HG03565 (cell line): ENCODE data around the gene PAX8.
A peak's percentile ranks its signal among the peaks of the same experiment; 100 is the strongest.

Experiments
- ATAC-seq: cut with Tn5 transposase; IDR thresholded peaks from one replicate; pipeline ENCODE4 v1.9.1; 2021; ENCODE audit warnings: mild to moderate bottlenecking, moderate library complexity; ENCODE audit not compliant: unreplicated experiment

Gene PAX8

DNA sequence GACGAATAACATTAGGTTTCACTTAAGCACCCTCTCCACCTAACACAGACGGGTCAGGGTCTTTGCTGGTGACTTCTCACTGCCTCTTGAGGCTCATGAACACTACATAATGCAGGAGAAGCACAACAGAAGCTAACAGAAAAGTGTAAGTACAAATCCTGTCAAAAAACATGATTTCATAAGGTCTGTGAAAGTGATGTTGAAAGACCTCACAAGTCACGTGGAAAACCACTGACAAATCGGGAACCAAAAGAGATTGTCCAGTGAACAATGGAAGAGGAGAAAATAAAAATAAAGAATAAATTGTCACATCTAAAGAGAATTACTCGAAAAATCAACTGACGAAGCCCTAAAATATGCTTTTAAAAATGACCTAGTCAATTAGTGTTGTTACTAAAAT is 91.0 kb downstream of the PAX8 start:
- no peak for ATAC-seq

DNA sequence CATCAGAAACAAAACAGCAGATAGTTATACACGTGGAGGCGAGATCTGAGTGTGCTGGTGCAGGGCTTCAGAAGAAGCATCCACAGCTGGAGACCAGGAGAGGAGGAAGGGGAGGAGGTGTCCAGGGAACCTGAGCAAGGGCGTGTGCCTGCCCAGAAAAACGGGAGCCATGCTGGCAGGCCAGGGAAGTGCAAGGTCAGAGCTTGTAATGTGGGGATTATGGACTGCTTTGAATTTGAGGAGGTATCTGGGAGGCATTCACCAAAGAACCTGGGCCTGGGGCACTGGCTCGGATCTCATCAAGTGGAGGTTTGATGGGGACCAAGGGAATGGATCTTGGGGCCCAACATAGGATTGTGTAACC is 92.3 kb downstream of the PAX8 start:
- no peak for ATAC-seq

DNA sequence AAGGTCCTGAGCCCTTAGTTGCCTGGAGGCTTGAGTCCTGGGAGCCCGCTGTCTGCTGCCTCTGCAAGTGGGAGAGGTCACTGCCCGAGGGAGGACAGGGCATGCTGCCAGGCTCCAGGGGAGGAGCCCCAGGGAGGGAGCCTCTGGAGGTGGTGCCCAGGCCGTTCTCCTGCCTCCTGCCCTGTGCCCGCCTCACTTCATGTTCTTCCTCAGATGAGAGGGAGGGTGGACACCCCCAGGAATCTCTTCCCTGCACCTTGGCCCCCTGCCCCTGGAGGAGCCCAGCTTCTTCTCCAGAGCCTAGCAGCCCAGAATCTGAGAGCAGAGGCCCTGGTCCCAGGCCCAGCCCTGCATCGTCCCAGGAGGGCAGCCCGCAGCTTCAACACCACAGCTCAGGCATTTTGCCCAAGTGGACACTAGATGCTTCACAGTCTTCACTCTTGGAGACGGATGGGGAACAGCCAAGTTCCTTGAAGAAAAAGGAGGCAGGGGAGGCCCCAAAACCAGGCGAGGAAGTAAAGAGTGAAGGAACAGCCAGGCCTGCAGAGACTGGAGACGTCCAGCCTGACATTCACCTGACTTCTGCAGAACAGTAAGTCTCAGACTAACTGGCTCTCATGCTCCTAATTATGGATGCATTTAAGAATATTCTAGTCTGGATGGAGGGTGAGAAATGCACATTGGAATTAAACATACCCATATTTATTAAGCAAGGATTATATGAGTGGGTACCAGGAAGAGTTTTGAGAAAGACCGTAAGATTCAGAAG is 92.9 kb downstream of the PAX8 start:
- ATAC-seq: no peak

DNA sequence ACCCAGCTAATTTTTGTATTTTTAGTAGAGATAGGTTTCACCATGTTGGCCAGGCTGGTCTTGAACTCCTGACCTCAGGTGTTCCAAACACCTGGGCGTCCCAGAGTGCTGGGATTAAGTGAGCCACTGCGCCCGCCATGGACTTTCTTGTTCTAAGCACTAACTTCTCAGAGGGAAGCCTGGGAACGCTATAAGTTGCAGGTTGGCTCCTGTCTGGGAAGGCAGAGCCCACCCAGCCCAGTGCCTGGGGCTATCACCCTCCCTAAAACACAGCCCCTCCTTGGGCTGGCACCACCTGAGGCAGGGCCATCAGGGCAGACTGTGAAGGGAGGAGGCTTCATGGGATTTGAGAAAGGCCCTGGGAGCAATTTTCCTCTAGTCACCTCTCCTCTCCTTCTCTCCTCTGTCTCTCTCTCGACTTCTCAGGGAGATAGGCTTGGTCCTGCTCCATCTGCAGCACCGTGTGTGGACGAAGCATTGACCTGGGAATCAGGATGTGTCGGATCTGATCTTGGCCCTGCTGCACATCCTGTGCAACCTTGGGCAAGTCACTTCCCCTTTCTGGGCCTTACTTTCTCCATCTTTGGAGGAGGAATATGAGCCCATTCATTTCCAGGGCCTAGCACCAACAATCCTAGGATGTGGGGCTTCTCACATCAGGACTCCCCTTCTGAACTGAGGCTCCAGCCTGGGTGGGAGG is 94.0 kb downstream of the PAX8 start:
- ATAC-seq: no peak

DNA sequence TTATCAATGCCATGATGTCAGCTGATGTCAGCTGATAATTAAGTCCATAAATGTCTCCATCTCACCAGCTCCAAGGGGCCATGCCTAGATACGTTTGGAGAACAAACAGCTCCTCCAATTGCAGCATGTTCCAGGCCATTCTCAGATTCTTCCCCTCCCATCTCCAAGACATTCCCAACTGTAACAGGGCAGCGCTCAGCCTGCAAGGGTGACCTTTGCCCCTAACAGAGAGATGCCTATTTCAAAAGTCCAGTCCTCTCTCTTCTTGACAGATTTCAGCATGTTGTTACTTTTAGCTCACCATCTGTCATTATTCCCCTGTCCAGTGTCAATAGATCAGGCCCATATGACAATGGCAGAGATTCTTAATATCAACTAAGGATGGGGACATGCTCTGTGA is 95.0 kb downstream of the PAX8 start:
- ATAC-seq: no peak

DNA sequence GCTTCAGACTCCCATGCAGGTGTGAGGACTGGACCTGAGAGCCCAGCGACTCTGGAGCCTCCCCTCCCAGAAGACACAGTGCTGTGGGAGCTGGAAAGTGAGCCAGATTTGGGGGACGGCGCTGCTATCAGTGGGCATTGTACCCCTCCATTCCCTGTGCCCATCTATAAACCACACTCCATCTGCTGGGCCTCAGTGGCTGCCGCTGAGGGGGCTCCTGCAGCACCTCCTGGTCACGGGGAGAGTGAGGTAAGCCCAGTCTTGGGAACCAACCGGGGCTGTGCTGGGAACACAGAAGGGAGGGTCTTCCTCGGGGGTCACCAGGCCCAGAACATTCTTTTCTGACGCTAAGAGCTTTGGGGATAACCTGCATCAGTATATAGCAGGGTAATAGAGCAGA is 95.5 kb downstream of the PAX8 start:
- ATAC-seq: no peak

DNA sequence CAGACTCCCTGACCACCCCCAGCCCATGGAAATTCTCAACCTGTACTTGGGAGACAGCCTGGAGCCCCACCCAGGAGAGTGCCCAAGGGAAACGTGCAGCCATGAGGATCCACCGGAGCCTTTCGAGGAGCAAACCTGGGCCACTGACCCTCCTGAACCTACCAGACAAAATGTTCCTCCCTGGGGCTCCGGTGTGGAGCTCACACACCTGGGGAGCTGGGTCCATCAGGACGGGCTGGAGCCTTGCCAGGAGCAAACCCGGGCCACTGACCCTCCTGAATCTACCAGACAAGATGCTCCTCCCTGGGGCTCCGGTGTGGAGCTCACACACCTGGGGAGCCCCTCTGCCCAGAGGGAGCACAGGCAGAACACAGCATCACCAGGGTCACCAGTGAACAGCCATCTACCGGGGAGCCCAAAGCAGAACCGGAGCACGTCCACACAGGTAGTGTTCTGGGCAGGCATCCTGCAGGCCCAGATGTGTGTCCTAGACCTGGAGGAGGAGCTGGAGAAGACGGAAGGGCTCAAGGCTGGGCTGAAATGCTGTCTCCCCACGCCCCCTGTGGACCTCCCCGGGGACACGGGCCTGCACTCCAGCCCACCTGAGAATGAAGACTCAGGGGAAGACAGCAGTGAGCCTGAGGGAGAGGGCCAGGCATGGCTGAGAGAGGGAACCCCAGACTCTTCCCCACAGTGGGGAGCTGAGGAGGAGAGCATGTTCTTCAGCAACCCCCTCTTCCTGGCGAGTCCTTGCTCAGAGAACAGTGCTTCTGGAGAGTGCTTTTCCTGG is 96.1 kb downstream of the PAX8 start:
- no peak for ATAC-seq

DNA sequence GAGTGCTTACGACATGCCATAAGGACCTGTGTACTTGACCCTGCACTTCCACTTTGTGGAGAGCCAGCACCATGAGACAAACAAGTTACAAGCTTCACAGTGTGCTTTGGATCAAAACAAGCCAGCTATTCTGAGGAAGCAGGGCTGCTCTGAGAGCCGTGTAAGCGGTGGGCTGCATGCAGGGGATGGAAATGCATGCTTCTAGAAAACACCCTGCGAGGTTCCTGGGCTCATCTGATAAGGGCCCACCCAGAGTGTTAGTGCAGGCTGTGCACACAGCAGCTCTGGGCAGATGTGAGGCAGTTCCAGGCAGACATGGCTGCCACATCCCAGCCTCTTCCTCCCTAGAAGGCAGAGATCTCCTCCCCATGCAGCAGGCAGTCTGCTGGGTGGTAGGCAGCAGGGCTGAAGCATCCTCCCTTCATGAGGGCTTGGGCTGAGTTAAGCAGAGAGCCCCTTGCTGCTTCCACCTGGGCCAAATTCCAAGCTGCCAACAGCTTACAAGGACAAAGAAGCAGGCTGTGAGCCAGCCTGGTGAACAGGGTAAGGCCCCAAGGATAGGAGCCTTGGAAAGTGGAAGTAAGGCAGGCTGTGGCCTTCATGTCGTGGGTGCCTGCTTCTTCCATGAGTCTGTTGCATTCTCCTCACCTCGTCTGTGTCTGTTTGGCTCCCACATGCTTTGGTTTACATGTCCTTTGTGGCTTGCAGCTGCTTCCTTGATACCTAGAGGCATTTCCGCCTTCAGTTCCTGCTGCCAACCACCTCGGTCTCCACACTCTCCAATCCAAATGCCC is 97.3 kb downstream of the PAX8 start:
- no peak for ATAC-seq

DNA sequence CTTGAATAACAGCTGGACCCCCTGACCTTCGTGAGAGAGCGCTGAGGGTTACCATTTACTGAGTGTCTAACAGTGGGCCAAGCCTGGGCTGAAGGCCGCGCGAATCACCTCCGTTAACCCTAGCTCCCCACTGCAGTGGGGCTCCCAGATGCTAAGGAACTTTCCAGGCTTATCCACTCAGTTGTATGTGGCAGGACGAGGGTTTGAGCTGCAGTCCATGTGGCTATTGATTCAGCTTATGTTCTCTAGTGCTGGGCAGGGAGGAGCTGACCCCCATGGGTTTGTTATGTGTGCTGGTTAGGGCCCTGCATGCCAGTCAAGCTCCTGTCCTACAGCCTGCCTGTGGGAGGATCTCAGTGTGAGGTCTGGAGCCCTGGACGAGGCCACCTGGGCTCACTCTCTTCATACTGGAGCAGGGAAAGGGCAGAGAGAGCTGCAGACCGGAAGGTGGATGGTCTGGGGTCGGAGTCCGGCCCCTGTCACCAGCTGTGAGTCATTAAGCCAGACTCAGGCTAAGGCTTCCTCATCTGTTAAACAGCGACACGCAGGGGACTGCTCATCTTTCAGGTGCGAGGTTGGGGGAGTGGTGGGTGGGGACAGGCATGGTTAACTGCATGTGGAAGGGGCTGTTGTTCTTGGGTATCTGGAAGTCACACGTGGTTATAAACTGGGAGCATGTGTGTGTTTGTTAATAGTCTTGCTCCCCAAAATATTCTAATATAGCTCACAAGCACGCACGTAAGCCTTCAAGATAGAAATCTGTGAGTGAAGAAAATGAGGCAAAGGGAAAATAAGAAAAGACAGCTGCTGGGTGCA is 98.4 kb downstream of the PAX8 start:
- ATAC-seq: no peak

DNA sequence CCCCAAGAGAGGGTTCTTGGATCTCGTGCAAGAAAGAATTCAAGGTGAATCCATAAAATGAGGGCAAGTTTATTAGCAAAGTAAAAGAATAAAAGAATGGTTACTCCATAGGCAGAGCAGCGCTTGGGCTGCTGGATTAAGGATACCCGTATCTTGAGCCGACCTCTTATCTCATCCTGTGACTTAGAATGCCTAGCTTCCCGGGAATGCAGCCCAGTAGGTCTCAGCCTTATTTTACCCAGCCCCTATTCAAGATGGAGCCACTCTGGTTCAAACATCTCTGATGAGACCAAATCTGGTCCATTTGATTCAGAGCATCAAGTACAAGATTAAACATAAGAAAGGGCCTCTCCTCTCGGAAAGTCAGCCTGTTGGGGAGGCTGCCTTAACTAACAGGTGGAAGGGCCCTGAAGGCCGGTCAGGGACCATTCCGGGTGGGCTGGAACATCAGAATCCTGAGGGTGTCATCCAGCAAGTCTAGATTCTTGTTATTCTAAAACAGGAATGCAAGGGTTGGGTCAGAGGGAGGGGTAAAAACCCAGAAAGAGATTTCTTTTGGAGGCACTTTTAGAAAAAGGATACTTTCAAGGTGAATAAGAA is 99.2 kb downstream of the PAX8 start:
- no peak for ATAC-seq

DNA sequence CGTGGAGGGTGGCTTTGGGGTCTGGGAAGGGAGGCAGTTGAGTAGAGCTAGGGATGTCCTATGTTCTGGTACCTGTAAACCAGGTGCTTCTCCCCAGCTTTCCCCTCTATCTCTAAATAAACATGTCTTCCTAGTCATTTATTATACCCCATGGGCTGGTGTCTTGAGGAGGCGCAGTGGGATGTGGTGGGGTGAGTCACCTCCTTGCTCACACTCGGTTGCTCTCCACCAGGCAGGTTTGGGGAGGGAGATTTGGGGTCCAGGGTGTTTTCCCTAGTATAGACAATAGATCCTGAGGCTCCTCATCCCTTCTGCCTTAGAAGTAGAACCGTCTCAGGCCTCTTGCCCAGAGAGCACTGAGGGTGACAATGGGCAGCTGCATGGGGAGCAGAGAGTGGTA is 99.8 kb downstream of the PAX8 start:
- no peak for ATAC-seq

DNA sequence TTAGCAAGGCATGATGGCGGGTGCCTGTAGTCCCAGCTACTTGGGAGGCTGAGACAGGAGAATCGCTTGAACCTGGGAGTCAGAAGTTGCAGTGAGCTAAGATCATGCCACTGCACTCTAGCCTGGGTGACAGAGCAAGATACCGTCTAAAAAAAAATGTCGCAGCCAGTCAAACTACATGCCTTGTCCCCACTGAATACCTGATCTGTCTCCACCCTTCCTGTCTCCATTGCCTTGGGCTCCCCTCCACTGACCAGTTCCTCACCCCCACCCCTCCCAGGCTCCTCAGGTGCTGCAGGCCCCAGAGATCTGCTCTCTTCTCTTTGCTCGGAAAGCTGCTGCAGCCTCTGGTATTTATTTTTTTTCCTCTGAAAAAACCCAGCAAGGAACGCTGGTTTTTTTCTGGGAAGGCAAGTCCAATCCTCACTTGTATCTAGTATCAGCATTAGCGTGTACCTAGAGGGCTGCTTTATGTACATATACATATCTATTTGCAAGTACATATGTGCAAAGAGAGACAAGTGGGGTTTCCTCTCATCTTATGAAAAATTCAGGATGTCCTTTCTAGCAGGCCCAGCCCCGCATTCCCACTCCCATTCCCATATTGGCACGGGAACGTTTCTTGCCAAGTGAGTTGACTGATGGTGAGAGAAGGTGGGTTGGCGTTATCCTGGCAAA is 100.5 kb downstream of the PAX8 start:
- ATAC-seq: no peak

DNA sequence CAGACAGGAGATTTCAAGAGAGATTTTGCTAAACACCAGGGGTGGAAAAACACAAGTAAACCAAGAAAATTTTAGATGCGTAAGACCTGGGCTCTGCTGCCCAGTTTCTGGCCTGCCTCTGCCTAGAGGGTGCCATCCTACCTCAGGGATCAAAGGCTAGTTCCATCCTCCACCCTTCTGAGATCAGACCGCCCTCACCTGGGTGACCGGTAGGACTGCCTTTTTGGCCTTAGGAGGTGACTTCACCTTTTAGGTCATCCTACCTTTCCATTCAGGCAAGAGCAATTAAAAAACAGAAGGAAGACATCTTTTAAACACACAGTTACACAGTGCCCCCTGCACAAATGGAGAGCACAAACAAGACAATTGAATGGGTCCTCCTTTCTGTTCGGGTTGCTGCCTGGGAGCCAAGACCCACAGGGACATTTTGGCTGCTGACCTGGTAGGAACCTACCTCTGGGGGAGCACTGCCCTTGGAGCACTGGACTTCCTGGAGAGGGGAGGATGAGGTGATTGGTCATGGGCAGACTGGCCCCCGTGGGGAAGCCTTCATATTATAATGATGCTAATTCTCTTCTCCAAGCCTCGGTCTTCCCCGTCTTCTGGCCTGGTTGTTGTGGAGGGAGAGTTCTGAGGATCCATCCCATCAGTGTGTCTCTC is 101.9 kb downstream of the PAX8 start:
- ATAC-seq: no peak

DNA sequence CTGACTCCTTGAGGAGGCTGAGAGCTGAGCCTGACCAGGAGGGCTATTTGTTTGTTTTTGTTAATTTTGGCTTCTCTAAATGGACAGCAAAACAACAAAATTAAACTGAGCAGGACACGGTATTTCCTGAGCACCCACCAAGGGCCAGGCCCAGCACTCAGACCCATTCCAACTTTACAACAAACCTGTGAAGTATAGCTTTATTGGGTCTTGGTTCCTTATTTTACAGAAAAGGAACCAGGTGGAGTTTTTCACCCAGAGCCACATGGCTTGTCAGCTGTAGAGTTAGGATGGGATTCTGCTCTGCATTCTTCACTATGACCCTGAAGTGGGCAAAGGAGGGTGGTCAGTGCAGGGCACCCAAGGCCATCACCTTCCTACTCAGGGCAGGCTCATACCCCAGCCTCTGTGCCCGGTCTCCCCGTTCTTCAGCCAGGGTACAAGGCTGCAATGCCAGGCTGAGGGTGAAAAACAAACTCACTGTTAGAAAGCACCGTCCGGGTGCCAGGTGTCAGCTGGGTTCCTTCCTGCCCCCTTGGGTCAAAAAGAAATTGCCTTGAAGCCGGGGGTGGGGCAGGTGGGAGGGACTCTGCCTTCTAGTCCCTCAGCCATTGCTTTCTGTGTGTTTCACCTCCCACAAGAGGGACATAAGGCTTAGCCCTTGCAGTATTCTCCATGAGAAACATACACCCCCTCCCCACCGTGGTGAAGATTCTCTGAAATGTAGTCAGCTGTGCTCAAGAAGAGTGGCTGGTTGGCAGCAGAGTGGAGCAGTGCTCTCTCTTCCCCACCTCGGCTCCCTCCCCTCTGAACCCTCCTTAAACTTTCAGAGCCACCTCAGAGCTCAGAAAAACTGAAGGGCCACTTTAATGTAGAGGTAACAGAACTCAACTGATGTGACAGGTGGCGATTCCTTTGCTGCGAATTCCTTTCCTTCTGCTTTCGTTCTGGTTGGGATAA is 102.7 kb downstream of the PAX8 start:
- no peak for ATAC-seq

DNA sequence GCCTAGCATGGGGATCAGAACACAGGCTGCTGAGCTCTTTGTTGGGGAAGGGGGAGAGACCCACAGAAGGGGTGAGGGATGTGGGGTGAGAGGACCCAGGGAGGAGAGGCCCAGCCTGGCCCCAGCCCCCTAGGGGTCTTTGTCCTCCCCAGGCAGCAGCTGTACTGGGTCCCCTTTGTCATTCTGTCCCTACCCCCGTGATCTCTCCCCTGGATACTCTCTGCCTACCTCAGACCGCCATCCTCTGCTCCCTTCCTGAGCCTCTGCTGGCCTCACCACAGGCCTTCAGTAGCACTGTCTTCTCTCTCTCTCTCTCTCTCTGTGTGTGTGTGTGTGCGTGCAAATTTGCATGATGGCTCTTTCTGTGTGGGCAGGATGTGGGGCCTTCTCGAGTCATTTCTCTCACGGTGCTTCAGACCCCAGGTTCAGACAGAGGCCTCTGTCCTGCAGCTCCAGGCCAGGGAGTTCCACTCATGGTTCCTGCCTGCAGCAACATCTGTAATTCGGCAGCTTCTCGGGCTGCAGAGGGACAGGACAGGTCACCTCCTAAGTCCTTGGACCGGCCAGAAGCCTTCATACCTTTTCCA is 103.6 kb downstream of the PAX8 start:
- peak; percentile 52 for ATAC-seq

DNA sequence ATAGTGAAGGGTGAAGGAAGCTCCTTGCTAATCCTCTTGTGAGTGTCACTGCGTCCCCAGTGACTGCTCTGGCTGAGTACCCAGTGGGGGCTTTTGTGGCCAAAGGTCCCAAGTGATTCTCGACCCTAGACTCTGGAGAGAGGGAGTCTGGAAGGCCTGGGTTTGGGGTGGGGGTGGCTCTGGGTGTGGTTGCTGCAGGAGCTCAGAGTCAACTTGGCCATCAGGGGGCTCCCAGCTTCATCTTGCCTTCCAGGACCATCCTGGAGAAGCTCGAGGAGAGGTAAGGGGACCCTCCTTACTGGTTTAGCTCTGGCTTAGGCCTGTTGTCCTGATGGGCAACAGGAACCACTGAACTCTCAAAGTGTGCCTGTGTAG is 104.4 kb downstream of the PAX8 start:
- no peak for ATAC-seq
